Activated T-helper 17 cell treated with anti-CD3 and anti-CD28 coated beads, Interleukin-2, amount 50 U/mL, for 72 hours (primary cell): ENCODE results near the gene IDE. TPM values are rescaled to one million over a fixed set of nuclear protein-coding genes. Genes with fewer than 3 reads are reported as not detected.
"Not testable (repeated sequence)": the region's sequence is repeated elsewhere in the genome, so short reads cannot be mapped to it uniquely, and the experiment has no call there.

Experiments used
- ATAC-seq: fragments of 150-1000 bp; cut with Tn5 transposase; replicated peaks from 2 replicates; pipeline ENCODE4 v1.10.0; 2021; ENCODE audit warnings: mild to moderate bottlenecking, moderate library complexity
- H3K27ac Mint-ChIP-seq: one replicate; pipeline ENCODE4 v1.8.0; 2022; ENCODE audit warnings: mixed read lengths
- H3K27me3 Mint-ChIP-seq: one replicate; pipeline ENCODE4 v1.8.0; 2022; ENCODE audit warnings: mixed read lengths
- H3K36me3 Mint-ChIP-seq: one replicate; pipeline ENCODE4 v1.8.0; 2022; ENCODE audit warnings: low read depth, mild to moderate bottlenecking, mixed read lengths
- H3K4me1 Mint-ChIP-seq: one replicate; pipeline ENCODE4 v1.8.0; 2022; ENCODE audit warnings: mixed read lengths
- H3K4me3 Mint-ChIP-seq: one replicate; pipeline ENCODE4 v1.8.0; 2022; ENCODE audit warnings: mild to moderate bottlenecking, mixed read lengths
- H3K9me3 Mint-ChIP-seq: one replicate; pipeline ENCODE4 v1.8.0; 2022; ENCODE audit warnings: mixed read lengths
- total RNA-seq, 2 donors: library from RNA; stranded (reverse); gene quantifications; one replicate each; pipeline ENCODE4 v1.2.3, GENCODE V29; 2022

The IDE gene
- total RNA-seq, 2 donors from 2014 or later, result 13.4 to 33.6 TPM

DNA sequence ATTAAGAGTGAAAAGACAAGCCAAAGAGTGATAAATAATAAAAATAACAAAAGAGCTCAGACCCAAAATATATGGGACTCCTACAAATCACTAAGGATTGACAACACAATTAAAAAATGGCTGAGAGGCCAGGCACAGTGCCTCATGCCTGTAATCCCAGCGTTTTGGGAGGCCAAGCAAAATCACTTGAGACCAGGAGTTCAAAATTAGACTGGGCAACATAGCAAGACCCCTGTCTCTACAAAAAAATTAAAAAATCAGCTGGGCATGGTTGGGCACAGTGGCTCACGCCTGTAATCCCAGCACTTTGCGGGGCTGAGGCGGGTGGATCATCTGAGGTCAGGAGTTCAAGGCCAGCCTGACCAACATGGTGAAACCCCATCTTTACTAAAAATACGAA is 137.3 kb downstream of the IDE start:
- no peaks in the 10 kb centered on the region for H3K4me1 Mint-ChIP-seq
- no peaks in the 10 kb centered on the region for H3K36me3 Mint-ChIP-seq
- ATAC-seq, result no peak
- H3K27me3 Mint-ChIP-seq, result no peaks in the 10 kb centered on the region
- H3K4me3 Mint-ChIP-seq, result no peak overlapping the region
- H3K27ac Mint-ChIP-seq, result no peak overlapping the region
- H3K9me3 Mint-ChIP-seq, result no peaks in the 10 kb centered on the region

GRCh38 chr10:92436065-92436464 is 137.8 kb downstream of the IDE start:
- not testable (repeated sequence) for H3K4me1 Mint-ChIP-seq, H3K4me3 Mint-ChIP-seq, ATAC-seq, H3K9me3 Mint-ChIP-seq, H3K27me3 Mint-ChIP-seq, H3K36me3 Mint-ChIP-seq, H3K27ac Mint-ChIP-seq

DNA sequence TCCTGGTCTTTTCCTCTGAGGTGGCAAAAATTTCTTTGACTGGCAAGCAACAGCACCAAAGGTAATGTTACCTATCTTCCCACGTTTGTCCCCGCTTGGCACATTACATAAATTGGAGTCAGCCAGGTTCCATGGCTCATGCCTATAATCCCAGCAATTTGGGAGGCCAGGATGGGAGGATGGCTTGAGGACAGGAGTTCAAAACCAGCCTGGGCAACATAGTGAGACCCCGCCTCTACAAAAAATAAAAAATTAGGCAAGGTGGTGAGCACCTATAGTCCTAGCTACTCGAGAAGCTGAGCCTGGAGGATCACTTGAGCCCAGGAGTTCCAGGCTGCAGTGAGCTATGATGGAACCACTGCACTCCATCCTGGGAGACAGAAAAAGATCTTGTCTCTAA is 139.5 kb downstream of the IDE start:
- H3K4me1 Mint-ChIP-seq, result no peaks in the 10 kb centered on the region
- ATAC-seq, result no peak
- H3K9me3 Mint-ChIP-seq, result no peaks in the 10 kb centered on the region

GRCh38 chr10:92432596-92432995 is 141.3 kb downstream of the IDE start:
- ATAC-seq, result no peak
- Mint-ChIP-seq H3K9me3 (no peaks in the 10 kb centered on the region), H3K4me3 (no peak overlapping the region), H3K4me1 (no peaks in the 10 kb centered on the region), H3K27ac (no peak overlapping the region), H3K36me3 (no peaks in the 10 kb centered on the region), H3K27me3 (peaks cover under 1% of the 10 kb centered on the region)

More for the DNA sequence above, 139.5 kb downstream of the IDE start:
- Mint-ChIP-seq H3K36me3 (no peaks in the 10 kb centered on the region), H3K4me3 (no peak overlapping the region), H3K27me3 (no peaks in the 10 kb centered on the region), H3K27ac (no peak overlapping the region)

GRCh38 chr10:92430103-92430502 is 143.8 kb downstream of the IDE start:
- H3K36me3 Mint-ChIP-seq, result no peaks in the 10 kb centered on the region
- H3K9me3 Mint-ChIP-seq, result no peaks in the 10 kb centered on the region
- H3K4me1 Mint-ChIP-seq, result no peaks in the 10 kb centered on the region
- H3K27me3 Mint-ChIP-seq, result peaks cover 3% of the 10 kb centered on the region
- H3K4me3 Mint-ChIP-seq, result no peak overlapping the region
- ATAC-seq, result no peak
- H3K27ac Mint-ChIP-seq, result no peak overlapping the region

DNA sequence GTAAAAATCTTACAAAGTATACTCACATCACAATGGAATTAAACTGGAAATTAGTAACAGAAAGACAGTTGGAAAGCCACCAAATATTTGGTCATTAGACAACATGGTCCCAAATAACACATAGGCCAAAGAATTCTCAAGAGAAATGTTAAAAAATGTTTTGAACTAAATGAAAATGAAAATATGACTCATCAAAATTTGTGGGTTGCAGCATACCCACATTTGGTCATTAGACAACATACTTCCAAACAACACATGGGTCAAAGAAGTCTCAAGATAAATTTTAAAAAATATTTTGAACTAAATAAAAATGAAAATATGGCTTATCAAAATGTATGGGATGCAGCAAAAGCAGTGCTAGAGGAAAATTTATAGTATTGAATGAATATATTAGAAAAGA is 152.3 kb downstream of the IDE start:
- Mint-ChIP-seq H3K27me3 (peaks cover 38% of the 10 kb centered on the region), H3K4me1 (no peaks in the 10 kb centered on the region), H3K4me3 (no peak overlapping the region), H3K9me3 (no peaks in the 10 kb centered on the region), H3K27ac (no peak overlapping the region), H3K36me3 (no peaks in the 10 kb centered on the region)
- no peak for ATAC-seq

GRCh38 chr10:92420546-92421275 is 153.2 kb downstream of the IDE start:
- Mint-ChIP-seq H3K36me3 (no peaks in the 10 kb centered on the region), H3K9me3 (peaks cover 5% of the 10 kb centered on the region), H3K27ac (no peak overlapping the region), H3K4me1 (no peaks in the 10 kb centered on the region), H3K4me3 (peak overlapping the region; percentile 13), H3K27me3 (peaks cover 41% of the 10 kb centered on the region)
- no peak for ATAC-seq

- Mint-ChIP-seq H3K36me3 (no peaks in the 10 kb centered on the region), H3K4me3 (peak overlapping the region; percentile 13)
Observed at GRCh38 chr10:92419740-92420545, 153.9 kb downstream of the IDE start.

GRCh38 chr10:92418891-92419290 is 155.0 kb downstream of the IDE start:
- no peak overlapping the region for H3K27ac Mint-ChIP-seq
- H3K4me1 Mint-ChIP-seq, result no peaks in the 10 kb centered on the region
- H3K9me3 Mint-ChIP-seq, result peaks cover 5% of the 10 kb centered on the region
- no peaks in the 10 kb centered on the region for H3K36me3 Mint-ChIP-seq
- H3K4me3 Mint-ChIP-seq, result no peak overlapping the region
- H3K27me3 Mint-ChIP-seq, result peaks cover 41% of the 10 kb centered on the region
- no peak for ATAC-seq

More at GRCh38 chr10:92419740-92420545, 153.9 kb downstream of the IDE start:
- peaks cover 5% of the 10 kb centered on the region for H3K9me3 Mint-ChIP-seq
- H3K4me1 Mint-ChIP-seq, result no peaks in the 10 kb centered on the region
- H3K27ac Mint-ChIP-seq, result no peak overlapping the region
- peaks cover 41% of the 10 kb centered on the region for H3K27me3 Mint-ChIP-seq
- no peak for ATAC-seq

DNA sequence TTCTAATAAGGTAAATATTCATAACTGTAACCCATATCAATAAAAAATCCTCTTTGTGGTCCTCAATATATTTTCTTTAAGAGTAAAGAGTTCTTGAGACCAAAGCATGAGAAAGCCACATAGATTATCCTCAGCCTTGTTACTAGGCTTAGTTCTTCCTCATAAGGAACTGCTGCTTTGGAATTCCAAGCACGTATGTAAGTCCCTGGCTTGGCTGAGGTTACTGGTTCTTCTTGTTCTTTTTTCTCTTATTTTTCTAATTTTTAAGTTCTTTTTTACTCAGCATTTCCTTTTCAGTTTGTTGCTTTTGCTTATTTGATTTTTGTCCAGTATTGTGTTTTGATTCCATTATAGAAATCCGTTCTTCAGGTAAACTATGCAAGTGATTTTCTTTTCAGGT is 155.7 kb downstream of the IDE start:
- Mint-ChIP-seq H3K4me3 (no peak overlapping the region), H3K27me3 (peaks cover 37% of the 10 kb centered on the region), H3K27ac (no peak overlapping the region), H3K4me1 (no peaks in the 10 kb centered on the region), H3K9me3 (peaks cover 5% of the 10 kb centered on the region), H3K36me3 (no peaks in the 10 kb centered on the region)
- ATAC-seq, result no peak

DNA sequence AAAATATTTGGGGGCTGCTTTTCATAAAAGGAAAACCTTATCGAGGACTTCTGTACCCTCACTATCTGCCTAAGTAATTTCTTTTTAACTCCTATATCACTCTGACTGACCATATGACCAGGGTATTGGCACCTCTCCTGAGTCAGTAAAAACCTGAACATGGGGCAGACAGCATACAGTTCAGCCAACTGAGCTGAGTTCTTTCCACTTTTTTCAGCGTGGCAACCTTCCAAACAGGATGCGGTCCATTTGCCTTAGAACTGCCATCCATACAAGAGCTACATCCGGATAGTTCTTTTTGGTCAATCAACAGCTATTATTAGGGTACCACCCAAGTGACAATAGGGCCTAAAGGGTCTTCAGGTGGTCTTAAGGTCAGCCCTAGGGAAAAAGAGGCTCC is 160.4 kb downstream of the IDE start:
- Mint-ChIP-seq H3K4me3 (no peak overlapping the region), H3K9me3 (peaks cover 5% of the 10 kb centered on the region), H3K27me3 (peaks cover 25% of the 10 kb centered on the region), H3K36me3 (no peaks in the 10 kb centered on the region), H3K27ac (no peak overlapping the region), H3K4me1 (no peaks in the 10 kb centered on the region)
- no peak for ATAC-seq

DNA sequence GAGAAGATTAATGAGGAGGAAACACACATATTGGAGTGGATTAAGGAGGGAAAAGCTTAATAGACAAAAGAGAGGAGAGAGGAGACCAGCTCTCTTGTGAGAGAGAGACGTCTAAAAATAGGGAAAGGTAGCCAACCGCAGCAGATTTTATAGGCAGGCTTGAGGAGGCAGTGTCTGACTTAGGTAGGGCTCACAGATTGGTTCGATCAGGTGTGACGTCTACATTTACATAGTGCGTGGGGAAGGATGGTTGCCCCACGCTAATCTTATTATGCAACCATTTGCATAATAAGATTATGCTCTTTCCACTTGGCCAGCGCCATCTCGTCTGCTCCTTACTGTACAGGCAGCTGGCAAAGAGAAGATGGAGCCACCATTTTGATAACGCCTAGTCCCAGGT is 160.9 kb downstream of the IDE start:
- H3K36me3 Mint-ChIP-seq, result no peaks in the 10 kb centered on the region
- H3K27me3 Mint-ChIP-seq, result peaks cover 23% of the 10 kb centered on the region

DNA sequence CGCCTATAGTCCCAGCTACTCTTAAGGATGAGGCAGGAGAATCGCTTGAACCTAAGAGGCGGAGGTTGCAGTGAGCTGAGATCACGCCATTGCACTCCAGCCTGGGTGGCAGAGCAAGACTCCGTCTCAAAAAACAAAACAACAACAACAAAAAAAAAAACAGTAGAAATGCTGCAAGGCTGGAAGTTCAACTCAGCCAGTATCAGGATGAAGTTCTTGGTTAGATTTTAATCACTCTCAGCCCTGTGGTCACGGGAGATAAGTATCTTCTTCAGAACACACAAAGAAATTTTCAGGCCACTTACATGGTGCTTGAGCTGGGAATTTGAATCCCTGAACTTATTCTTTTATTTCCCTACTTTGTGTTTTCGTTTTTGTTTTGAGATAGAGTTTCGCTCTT is 162.5 kb downstream of the IDE start:
- Mint-ChIP-seq H3K9me3 (peaks cover 4% of the 10 kb centered on the region), H3K4me1 (no peaks in the 10 kb centered on the region), H3K27ac (no peak overlapping the region), H3K27me3 (peaks cover 18% of the 10 kb centered on the region), H3K4me3 (no peak overlapping the region), H3K36me3 (no peaks in the 10 kb centered on the region)
- no peak for ATAC-seq

More for the DNA sequence above, 160.9 kb downstream of the IDE start:
- Mint-ChIP-seq H3K4me1 (no peaks in the 10 kb centered on the region), H3K4me3 (no peak overlapping the region), H3K9me3 (peaks cover 5% of the 10 kb centered on the region), H3K27ac (no peak overlapping the region)
- ATAC-seq, result no peak

- Mint-ChIP-seq H3K27ac (no peak overlapping the region), H3K4me3 (no peak overlapping the region), H3K9me3 (no peaks in the 10 kb centered on the region), H3K27me3 (peaks cover 14% of the 10 kb centered on the region), H3K4me1 (no peaks in the 10 kb centered on the region), H3K36me3 (no peaks in the 10 kb centered on the region)
- ATAC-seq, result no peak
Observed at GRCh38 chr10:92410501-92410900, 163.4 kb downstream of the IDE start.

- H3K36me3 Mint-ChIP-seq, result no peaks in the 10 kb centered on the region
- H3K9me3 Mint-ChIP-seq, result no peaks in the 10 kb centered on the region
- H3K27me3 Mint-ChIP-seq, result peaks cover 13% of the 10 kb centered on the region
- no peak for ATAC-seq
- no peaks in the 10 kb centered on the region for H3K4me1 Mint-ChIP-seq
- H3K27ac Mint-ChIP-seq, result no peak overlapping the region
- H3K4me3 Mint-ChIP-seq, result no peak overlapping the region
Observed at GRCh38 chr10:92408017-92408361, 165.9 kb downstream of the IDE start.
